Measurements from ENCODE around the gene NRXN2.

NRXN2 gene

GRCh38 chr11:64695548-64695947 is 27.4 kb downstream of the NRXN2 start:
- DNase-seq, result no peak

GRCh38 chr11:64694821-64695365 is 28.1 kb downstream of the NRXN2 start:
- no peak for DNase-seq

- DNase-seq, result no peak
These were observed 28.8 kb downstream of the NRXN2 start for GRCh38 chr11:64694026-64694755.

- no peak for DNase-seq
These were observed 30.1 kb downstream of the NRXN2 start for GRCh38 chr11:64692764-64693331.

- no peak for DNase-seq
These were observed 31.5 kb downstream of the NRXN2 start for GRCh38 chr11:64691543-64691942.

GRCh38 chr11:64690235-64690634 is 32.8 kb downstream of the NRXN2 start:
- DNase-seq, result no peak

- peak; percentile 92 for DNase-seq
These were observed 34.4 kb downstream of the NRXN2 start for GRCh38 chr11:64688534-64688982.

GRCh38 chr11:64687643-64688533 is 35.1 kb downstream of the NRXN2 start:
- peak; percentile 46 for DNase-seq

GRCh38 chr11:64687204-64687603 is 35.8 kb downstream of the NRXN2 start:
- DNase-seq, result peak; percentile 78

GRCh38 chr11:64686466-64687170 is 36.4 kb downstream of the NRXN2 start:
- no peak for DNase-seq

GRCh38 chr11:64685536-64685935 is 37.5 kb downstream of the NRXN2 start:
- DNase-seq, result no peak

GRCh38 chr11:64684357-64684756 is 38.6 kb downstream of the NRXN2 start:
- no peak for DNase-seq

- no peak for DNase-seq
These were observed 41.8 kb downstream of the NRXN2 start for GRCh38 chr11:64681171-64681570.

GRCh38 chr11:64679846-64680245 is 43.2 kb downstream of the NRXN2 start:
- no peak for DNase-seq

GRCh38 chr11:64677441-64678023 is 45.5 kb downstream of the NRXN2 start:
- no peak for DNase-seq

GRCh38 chr11:64676261-64676615 is 46.8 kb downstream of the NRXN2 start:
- no peak for DNase-seq

GRCh38 chr11:64675450-64676260 is 47.3 kb downstream of the NRXN2 start:
- no peak for DNase-seq

GRCh38 chr11:64674774-64675173 is 48.2 kb downstream of the NRXN2 start:
- no peak for DNase-seq

GRCh38 chr11:64673279-64673678 is 49.7 kb downstream of the NRXN2 start:
- DNase-seq, result no peak

- DNase-seq, result no peak
These were observed 50.1 kb downstream of the NRXN2 start for GRCh38 chr11:64672875-64673274.

GRCh38 chr11:64670975-64671374 is 52.0 kb downstream of the NRXN2 start:
- no peak for DNase-seq
